ENCODE results near the gene DAB1. TPM values are rescaled to one million over a fixed set of nuclear protein-coding genes. Genes with fewer than 3 reads are reported as not detected.

Gene DAB1
- total RNA-seq, 1 experiment from 2014 or later, result not detected

- no peak for TF ChIP-seq ZBTB33 (IDR thresholded peaks at IDR 0.05; ENCODE audit: extremely low read depth, insufficient replicate concordance, low read length)
Observed at GRCh38 chr1:57204091-57204490, 219.8 kb downstream of the DAB1 start (continued).

DNA sequence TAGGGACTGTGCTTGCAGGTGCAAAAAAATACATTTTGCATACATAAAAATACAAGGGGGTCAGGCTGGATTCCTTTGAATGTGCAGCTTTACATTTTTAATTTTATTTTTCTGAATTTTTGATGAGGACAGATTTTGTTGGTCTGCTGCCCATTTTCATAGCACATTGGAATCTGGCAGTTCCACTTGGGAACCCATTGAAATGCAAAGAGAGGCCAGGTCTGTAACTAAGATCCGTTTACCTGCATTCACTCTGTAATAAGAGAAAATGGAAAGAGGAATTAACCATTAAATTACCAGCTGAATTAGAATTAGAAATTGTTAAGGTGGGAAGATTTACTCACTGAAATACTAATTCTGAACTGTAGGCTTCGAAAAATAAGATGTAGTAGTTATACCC lies 221.6 kb downstream of the DAB1 start:
- ChIA-PET POLR2A (no interaction called here), CTCF (no interaction called here), RAD21 (ENCODE audit: low non-redundant PET in 1 of 2, low total read pairs in 2 of 2, uncharacterized antibody in 2 of 2, unreplicated experiment in 2 of 2) (no interaction called here)
- BruUV-seq (replicated peaks), result no TSS peak
- H3K9ac ChIP-seq (ENCODE audit: low read length), result no peak overlapping the region
- no peak overlapping the region for H3K4me2 ChIP-seq (ENCODE audit: low read length)
- intact Hi-C loops (cut with micrococcal nuclease), result no loop called here
- no peaks in the 10 kb centered on the region for H3K27me3 ChIP-seq (ENCODE audit: insufficient read depth, low read length)
- no peaks in the 10 kb centered on the region for H4K20me1 ChIP-seq (ENCODE audit: insufficient read depth)
- H3K9me3 ChIP-seq (ENCODE audit: control insufficient read depth in 1 of 2, insufficient read depth in 1 of 2, low read depth in 1 of 2, low read length in 2 of 2), result no peaks in the 10 kb centered on the region
- H3K9me2 ChIP-seq (ENCODE audit: insufficient read depth), result no peaks in the 10 kb centered on the region
- H3K4me3 ChIP-seq (replicated peaks in 1 of 2; ENCODE audit: low read depth in 1 of 2, low read length in 2 of 2), result no peak overlapping the region
- H3K4me1 ChIP-seq (ENCODE audit: control insufficient read depth in 1 of 2, insufficient read depth in 2 of 2, low read length in 2 of 2), result no peaks in the 10 kb centered on the region
- H3K79me2 ChIP-seq (ENCODE audit: insufficient read depth, low read length), result no peaks in the 10 kb centered on the region
- no peak overlapping the region for H3K27ac ChIP-seq (ENCODE audit: low read depth, low read length)
- ATAC-seq (no peak), DNase-seq (ENCODE audit: low read depth, low spot score) (no peak)
- TF ChIP-seq ELF1 (IDR thresholded peaks at IDR 0.05; ENCODE audit: borderline replicate concordance, low read depth) (no peak), YY1 (IDR thresholded peaks at IDR 0.05; ENCODE audit: extremely low read depth, insufficient replicate concordance, low read depth, low read length) (no peak), POLR2AphosphoS5 (IDR thresholded peaks at IDR 0.05; ENCODE audit: low read depth, low read length) (no peak), EZH2 (IDR thresholded peaks at IDR 0.05) (no peak), TCF7L2 (IDR thresholded peaks at IDR 0.05; ENCODE audit: borderline replicate concordance, extremely low read depth, insufficient read depth, insufficient read length) (no peak), JUND (IDR thresholded peaks at IDR 0.05) (no peak), FOSL1 (IDR thresholded peaks at IDR 0.05; ENCODE audit: low read depth) (no peak), CBX3 (IDR thresholded peaks at IDR 0.05; ENCODE audit: low read depth) (no peak), SIN3A (IDR thresholded peaks at IDR 0.05; ENCODE audit: low read depth) (no peak), EGR1 (IDR thresholded peaks at IDR 0.05; ENCODE audit: low read depth) (no peak)
- H3K36me3 ChIP-seq (ENCODE audit: control insufficient read depth in 1 of 2, insufficient read depth in 2 of 2, low read length in 2 of 2), result no peaks in the 10 kb centered on the region
- no peak overlapping the region for H2AFZ ChIP-seq (ENCODE audit: low read depth, low read length, poor library complexity, severe bottlenecking)

Data from HCT116 (cell line).